Naive thymus-derived CD8-positive, alpha-beta T cell (primary cell): ENCODE data around the gene ZNRF1. TPM values are rescaled to one million over a fixed set of nuclear protein-coding genes. Genes with fewer than 3 reads are reported as not detected.

ENCODE experiments used
- ATAC-seq, 2 donors: fragments of 150-1000 bp; cut with Tn5 transposase in 1 of 2; sonication (Bioruptor Pico), chemical (Tn5 transposase) in 1 of 2; 1 replicate in 1 of 2; 2 replicates in 1 of 2; pipeline ENCODE4 v1.10.0; 2021; ENCODE audit warnings: mild to moderate bottlenecking in 2 of 2, moderate library complexity in 2 of 2
- POLR2A ChIA-PET: fragments of 350-600 bp; sonication (Branson Sonifier 250); formaldehyde crosslinking; loops from one replicate; lab custom pipeline; 2021; ENCODE audit warnings: antibody characterized with exemption; lab: Charles Lee
- DNase-seq, 10 donors: peaks; one replicate each; pipeline versions ENCODE4 v3.0.0 to v3.0.0-alpha.2; 2020 to 2022
- H3K27ac Mint-ChIP-seq, 10 donors: one replicate each; pipeline ENCODE4 v1.8.0; 2020 to 2022; ENCODE audit warnings: mild to moderate bottlenecking in 10 of 10, mixed read lengths in 10 of 10, moderate library complexity in 4 of 10, inconsistent platforms in 1 of 10
- H3K27me3 Mint-ChIP-seq, 5 donors: one replicate each; pipeline ENCODE4 v1.8.0; 2021 to 2022; ENCODE audit warnings: mixed read lengths in 5 of 5
- H3K36me3 Mint-ChIP-seq, 3 donors: one replicate each; pipeline ENCODE4 v1.8.0; 2020 to 2022; ENCODE audit warnings: mixed read lengths in 3 of 3, mild to moderate bottlenecking in 2 of 3, inconsistent platforms in 1 of 3
- H3K4me1 Mint-ChIP-seq, 4 donors: one replicate each; pipeline ENCODE4 v1.8.0; 2021 to 2022; ENCODE audit warnings: mixed read lengths in 4 of 4
- H3K4me3 Mint-ChIP-seq, 10 donors: one replicate each; pipeline ENCODE4 v1.8.0; 2020 to 2022; ENCODE audit warnings: mild to moderate bottlenecking in 10 of 10, mixed read lengths in 10 of 10, moderate library complexity in 6 of 10, inconsistent platforms in 1 of 10
- H3K9me3 Mint-ChIP-seq, 9 donors: one replicate each; pipeline ENCODE4 v1.8.0; 2020 to 2022; ENCODE audit warnings: mixed read lengths in 9 of 9, mild to moderate bottlenecking in 3 of 9, inconsistent platforms in 1 of 9, moderate library complexity in 1 of 9
- polyA plus RNA-seq, 3 donors: library from polyadenylated mRNA; unstranded; fragments of 300-500 nt; fragmentation: Illumina TruSeq; gene quantifications; one replicate each; pipeline ENCODE4 v1.2.3, GENCODE V29; 2021
- total RNA-seq, 8 experiments: library from RNA in 2 of 8; stranded (reverse) in 2 of 8; gene quantifications; one replicate each; pipeline ENCODE4 v1.2.3 and lab custom pipeline; 2021 to 2026

ZNRF1 gene
- 1 to 10 TPM; 1.3 to 1.5 TPM for total RNA-seq
- polyA plus RNA-seq: 1 to 10 TPM in 2 of 3 donors, under 1 TPM in 1; 0.73 to 1.3 (median 1.3) TPM
- 0.98 to 5.1 (median 3.7) reads per million in 6 experiments for total RNA-seq (lab: John Stamatoyannopoulos, UW)

GRCh38 chr16:74998481-74999218 is at the start of gene ZNRF1:
Gene ZNRF1 (plus strand): TSS chr16:74999024. CDS start chr16:74999672, 648 bp downstream.
- H3K4me1 Mint-ChIP-seq: peaks cover 6 to 19% (median 14%) of the 10 kb centered on the region in 4 donors
- peaks cover 0 to 25% (median 7%) of the 10 kb centered on the region in 5 donors for H3K27me3 Mint-ChIP-seq
- ATAC-seq (peak; percentile 81 to 86), DNase-seq (peak; percentile 58 to 85 (median 74))
- H3K27ac Mint-ChIP-seq: peak within 1 kb of the TSS; percentile 22 to 94 (median 86)
- POLR2A ChIA-PET: interaction anchor here (0.5 to 2.6 kb wide), 5 partner anchors 15 to 332 kb away, joined by 3 to 22 read pairs (median 9); partner anchors contain the start of genes RFWD3 and WDR59
- no peaks in the 10 kb centered on the region for H3K36me3 Mint-ChIP-seq
- H3K4me3 Mint-ChIP-seq: peak within 1 kb of the TSS; percentile 81 to 93 (median 86)
- no peaks in the 10 kb centered on the region for H3K9me3 Mint-ChIP-seq

DNA sequence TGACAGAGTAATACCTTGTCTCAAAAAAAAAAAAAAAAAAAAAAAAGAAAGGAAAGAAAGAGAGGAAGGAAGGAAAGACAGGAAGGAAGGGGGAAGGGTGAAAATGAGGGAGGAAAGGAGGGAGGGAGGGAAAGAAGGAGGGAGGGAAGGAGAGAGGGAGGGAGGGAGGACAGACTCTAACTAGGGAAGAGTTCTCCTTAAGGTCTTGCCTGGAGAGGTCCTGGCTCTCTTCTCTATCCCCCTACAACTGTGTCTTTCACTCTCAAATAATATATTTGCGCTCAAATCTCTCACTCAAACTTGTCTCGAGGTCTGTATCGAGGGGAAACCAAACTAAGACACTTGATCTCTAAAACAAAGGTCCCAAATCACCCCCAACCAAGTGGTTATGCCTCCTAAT is 49.5 kb upstream of the ZNRF1 start:
- Mint-ChIP-seq H3K4me3 (no peak overlapping the region), H3K36me3 (peaks cover 0 to 90% (median 40%) of the 10 kb centered on the region in 3 donors), H3K9me3 (no peaks in the 10 kb centered on the region), H3K27me3 (no peaks in the 10 kb centered on the region), H3K27ac (no peak overlapping the region), H3K4me1 (peaks cover 0 to 2% (median 0%) of the 10 kb centered on the region in 4 donors)
- no peak for DNase-seq
- ATAC-seq: no peak
- POLR2A ChIA-PET: no interaction called here

- Mint-ChIP-seq H3K27me3 (no peaks in the 10 kb centered on the region), H3K9me3 (no peaks in the 10 kb centered on the region), H3K36me3 (peaks cover 6 to 90% (median 42%) of the 10 kb centered on the region in 3 donors), H3K4me3 (no peak overlapping the region), H3K4me1 (peaks cover 0 to 4% (median 0%) of the 10 kb centered on the region in 4 donors), H3K27ac (no peak overlapping the region)
- ATAC-seq (no peak), DNase-seq (no peak)
- POLR2A ChIA-PET: no interaction called here
These were observed 48.3 kb upstream of the ZNRF1 start for GRCh38 chr16:74950511-74950910.

DNA sequence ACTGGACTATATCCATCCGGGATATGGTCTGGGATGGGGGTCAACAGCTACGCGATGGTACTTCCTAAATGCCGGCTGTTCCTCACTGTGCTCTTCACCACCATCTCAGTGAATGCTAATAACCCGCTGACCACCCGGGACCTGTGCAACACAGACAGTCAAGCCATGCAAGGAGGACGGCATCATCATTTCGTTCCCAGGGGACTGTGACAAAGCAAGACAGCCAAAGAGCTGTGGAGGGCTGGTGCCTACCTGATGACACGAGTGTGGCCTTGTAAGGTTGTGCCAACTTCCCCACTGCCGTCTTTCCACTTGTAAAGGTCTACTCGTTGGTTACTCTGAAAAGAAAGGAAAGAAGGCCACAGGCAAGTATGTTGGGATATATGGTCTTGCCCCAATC is 47.6 kb upstream of the ZNRF1 start:
- DNase-seq (no peak), ATAC-seq (no peak)
- POLR2A ChIA-PET: no interaction called here
- Mint-ChIP-seq H3K27ac (peak overlapping the region in 1 of 10 donors; percentile 27), H3K27me3 (no peaks in the 10 kb centered on the region), H3K36me3 (peaks cover 8 to 94% (median 40%) of the 10 kb centered on the region in 3 donors), H3K4me3 (no peak overlapping the region), H3K9me3 (no peaks in the 10 kb centered on the region), H3K4me1 (peaks cover 0 to 4% (median 0%) of the 10 kb centered on the region in 4 donors)

GRCh38 chr16:74951681-74952080 is 47.1 kb upstream of the ZNRF1 start:
- Mint-ChIP-seq H3K27ac (no peak overlapping the region), H3K36me3 (peaks cover 12 to 94% (median 39%) of the 10 kb centered on the region in 3 donors), H3K9me3 (no peaks in the 10 kb centered on the region), H3K4me3 (no peak overlapping the region), H3K27me3 (no peaks in the 10 kb centered on the region), H3K4me1 (peaks cover 0 to 4% (median 0%) of the 10 kb centered on the region in 4 donors)
- ATAC-seq (no peak), DNase-seq (no peak)
- POLR2A ChIA-PET: no interaction called here

GRCh38 chr16:74954763-74955162 is 44.1 kb upstream of the ZNRF1 start:
- DNase-seq (no peak), ATAC-seq (no peak)
- peak overlapping the region in 2 of 10 donors; percentile 36 to 53 for H3K27ac Mint-ChIP-seq
- H3K4me1 Mint-ChIP-seq: peaks cover 3 to 10% (median 7%) of the 10 kb centered on the region in 4 donors
- H3K9me3 Mint-ChIP-seq: no peaks in the 10 kb centered on the region
- H3K4me3 Mint-ChIP-seq: no peak overlapping the region
- H3K36me3 Mint-ChIP-seq: peaks cover 12 to 94% (median 22%) of the 10 kb centered on the region in 3 donors
- H3K27me3 Mint-ChIP-seq: no peaks in the 10 kb centered on the region
- POLR2A ChIA-PET: no interaction called here

DNA sequence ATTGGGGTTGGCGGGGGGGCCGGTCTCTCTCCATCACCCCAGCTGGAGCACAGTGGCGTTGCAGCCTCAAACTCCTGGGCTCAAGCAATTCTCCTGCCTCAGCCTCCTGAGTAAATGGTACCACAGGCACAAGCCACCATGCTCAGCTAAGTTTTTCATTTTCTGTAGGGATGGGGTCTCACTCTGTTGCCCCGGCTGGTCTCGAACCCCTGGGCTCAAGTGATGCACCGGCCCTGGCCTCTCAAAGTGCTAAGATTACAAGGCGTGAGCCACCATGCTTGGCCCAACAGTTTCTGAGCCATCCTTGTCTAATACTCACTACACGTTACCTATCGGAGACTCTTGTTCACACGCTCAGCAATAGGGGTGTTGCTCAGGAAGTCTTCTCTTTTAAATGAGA is 25.5 kb upstream of the ZNRF1 start:
- H3K9me3 Mint-ChIP-seq: no peaks in the 10 kb centered on the region
- POLR2A ChIA-PET: no interaction called here
- peaks cover 2 to 8% (median 5%) of the 10 kb centered on the region in 4 donors for H3K4me1 Mint-ChIP-seq
- H3K27me3 Mint-ChIP-seq: no peaks in the 10 kb centered on the region
- H3K27ac Mint-ChIP-seq: no peak overlapping the region
- peaks cover 0 to 29% (median 4%) of the 10 kb centered on the region in 3 donors for H3K36me3 Mint-ChIP-seq
- DNase-seq (no peak), ATAC-seq (no peak)
- no peak overlapping the region for H3K4me3 Mint-ChIP-seq

DNA sequence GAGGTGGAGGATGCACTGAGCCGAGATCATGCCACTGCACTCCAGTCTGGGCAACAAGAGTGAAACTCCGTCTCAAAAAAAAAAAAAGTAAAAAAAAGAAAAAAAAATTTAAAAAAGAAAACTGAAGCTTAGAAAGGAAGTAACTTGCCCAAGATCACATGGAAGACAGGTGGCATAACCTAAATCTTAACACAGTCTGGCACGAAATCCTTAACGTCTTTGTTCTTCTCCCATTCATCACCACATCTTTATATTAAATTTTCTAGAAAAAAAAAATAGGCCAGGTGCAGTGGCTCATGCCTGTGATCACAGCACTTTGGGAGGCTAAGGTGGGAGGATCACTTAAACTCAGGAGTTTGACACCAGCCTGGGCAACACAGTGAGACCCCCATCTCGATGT is 23.2 kb upstream of the ZNRF1 start:
- no peak overlapping the region for H3K4me3 Mint-ChIP-seq
- POLR2A ChIA-PET: no interaction called here

GRCh38 chr16:74982256-74982655 is 16.6 kb upstream of the ZNRF1 start:
- POLR2A ChIA-PET: interaction anchor here (0.6 kb wide), 1 partner anchor 82 kb away, joined by 4 read pairs; no protein-coding TSS in a partner anchor
- no peaks in the 10 kb centered on the region for H3K27me3 Mint-ChIP-seq
- peak overlapping the region in 2 of 10 donors; percentile 5 to 60 for H3K27ac Mint-ChIP-seq
- DNase-seq (no peak), ATAC-seq (no peak)
- peak overlapping the region in 2 of 10 donors; percentile 4 to 82 for H3K4me3 Mint-ChIP-seq
- H3K4me1 Mint-ChIP-seq: peaks cover 6 to 32% (median 16%) of the 10 kb centered on the region in 4 donors
- H3K9me3 Mint-ChIP-seq: no peaks in the 10 kb centered on the region
- H3K36me3 Mint-ChIP-seq: peaks cover 0 to 16% (median 5%) of the 10 kb centered on the region in 3 donors

More for the DNA sequence above, 23.2 kb upstream of the ZNRF1 start:
- Mint-ChIP-seq H3K9me3 (no peaks in the 10 kb centered on the region), H3K27ac (no peak overlapping the region), H3K27me3 (no peaks in the 10 kb centered on the region), H3K4me1 (peaks cover 0 to 9% (median 2%) of the 10 kb centered on the region in 4 donors), H3K36me3 (peaks cover 0 to 35% (median 8%) of the 10 kb centered on the region in 3 donors)
- ATAC-seq (no peak), DNase-seq (no peak)

GRCh38 chr16:74984194-74984528 is 14.7 kb upstream of the ZNRF1 start:
- Mint-ChIP-seq H3K9me3 (no peaks in the 10 kb centered on the region), H3K27ac (peak overlapping the region in 8 of 10 donors; percentile 27 to 97 (median 90)), H3K4me3 (peak overlapping the region; percentile 90 to 100 (median 95)), H3K27me3 (no peaks in the 10 kb centered on the region), H3K36me3 (no peaks in the 10 kb centered on the region), H3K4me1 (peaks cover 2 to 26% (median 14%) of the 10 kb centered on the region in 4 donors)
- DNase-seq (no peak), ATAC-seq (no peak)
- POLR2A ChIA-PET: interaction anchor here (1.1 to 2.7 kb wide), 4 partner anchors 15 to 91 kb away, joined by 3 to 14 read pairs (median 4); partner anchors contain the start of gene ZNRF1

GRCh38 chr16:74984529-74985296 is 14.1 kb upstream of the ZNRF1 start, which contains the start of gene WDR59:
Gene WDR59 (minus strand): TSS chr16:74985123. CDS start chr16:74985017, 106 bp downstream.
- H3K4me1 Mint-ChIP-seq: peaks cover 2 to 26% (median 14%) of the 10 kb centered on the region in 4 donors

GRCh38 chr16:74987027-74987681 is 11.7 kb upstream of the ZNRF1 start:
- H3K9me3 Mint-ChIP-seq: no peaks in the 10 kb centered on the region
- no peak for ATAC-seq
- H3K4me3 Mint-ChIP-seq: no peak overlapping the region
- no peaks in the 10 kb centered on the region for H3K36me3 Mint-ChIP-seq
- POLR2A ChIA-PET: interaction anchor here (0.6 to 1.3 kb wide), 4 partner anchors 117 to 212 kb away, joined by 3 to 5 read pairs (median 3); partner anchors contain the start of gene ZFP1
- peaks cover 2 to 25% (median 14%) of the 10 kb centered on the region in 4 donors for H3K4me1 Mint-ChIP-seq
- no peak overlapping the region for H3K27ac Mint-ChIP-seq
- no peaks in the 10 kb centered on the region for H3K27me3 Mint-ChIP-seq
- DNase-seq: no peak

More at GRCh38 chr16:74984529-74985296, 14.1 kb upstream of the ZNRF1 start, which contains the start of gene WDR59:
- POLR2A ChIA-PET: interaction anchor here (0.6 to 2.7 kb wide), 10 partner anchors 14 to 663 kb away, joined by 3 to 14 read pairs (median 4); partner anchors contain the start of genes CFDP1, KARS1, MLKL and RFWD3
- Mint-ChIP-seq H3K4me3 (peak within 1 kb of the TSS; percentile 90 to 100 (median 95)), H3K27me3 (no peaks in the 10 kb centered on the region), H3K27ac (peak within 1 kb of the TSS; percentile 84 to 97 (median 92)), H3K9me3 (no peaks in the 10 kb centered on the region), H3K36me3 (no peaks in the 10 kb centered on the region)
- peak; percentile 89 to 99 (median 98) for DNase-seq
- ATAC-seq: peak; percentile 97 to 98
